NCI-H1694 treated with DMSO at 0.1 percent for 48 hours (cell line): ENCODE data around the gene ABT1.
A peak's percentile ranks its signal among the peaks of the same experiment; 100 is the strongest.

Source experiments
- DNase-seq: peaks from one replicate; lab custom pipeline; 2025; lab: John Stamatoyannopoulos, UW

The ABT1 gene

DNA sequence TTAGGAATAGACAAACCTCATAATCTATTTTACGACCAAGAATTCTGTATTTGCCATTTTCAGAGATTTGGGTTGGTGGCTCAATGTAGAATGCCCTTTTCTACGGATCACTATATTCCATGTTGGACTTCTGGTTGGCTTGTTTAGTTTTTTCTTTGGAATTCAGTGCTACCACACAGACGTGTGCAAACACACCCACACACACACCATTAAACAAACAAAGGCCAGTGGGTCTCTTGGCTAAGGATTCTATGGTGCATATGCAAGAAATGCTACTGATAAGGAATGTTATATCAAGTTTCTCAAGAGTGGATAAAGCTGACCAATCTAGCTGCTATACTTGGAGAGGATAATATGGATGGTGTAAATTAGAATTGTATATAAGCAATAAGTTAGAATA is 8.0 kb downstream of the ABT1 start:
- DNase-seq: no peak

DNA sequence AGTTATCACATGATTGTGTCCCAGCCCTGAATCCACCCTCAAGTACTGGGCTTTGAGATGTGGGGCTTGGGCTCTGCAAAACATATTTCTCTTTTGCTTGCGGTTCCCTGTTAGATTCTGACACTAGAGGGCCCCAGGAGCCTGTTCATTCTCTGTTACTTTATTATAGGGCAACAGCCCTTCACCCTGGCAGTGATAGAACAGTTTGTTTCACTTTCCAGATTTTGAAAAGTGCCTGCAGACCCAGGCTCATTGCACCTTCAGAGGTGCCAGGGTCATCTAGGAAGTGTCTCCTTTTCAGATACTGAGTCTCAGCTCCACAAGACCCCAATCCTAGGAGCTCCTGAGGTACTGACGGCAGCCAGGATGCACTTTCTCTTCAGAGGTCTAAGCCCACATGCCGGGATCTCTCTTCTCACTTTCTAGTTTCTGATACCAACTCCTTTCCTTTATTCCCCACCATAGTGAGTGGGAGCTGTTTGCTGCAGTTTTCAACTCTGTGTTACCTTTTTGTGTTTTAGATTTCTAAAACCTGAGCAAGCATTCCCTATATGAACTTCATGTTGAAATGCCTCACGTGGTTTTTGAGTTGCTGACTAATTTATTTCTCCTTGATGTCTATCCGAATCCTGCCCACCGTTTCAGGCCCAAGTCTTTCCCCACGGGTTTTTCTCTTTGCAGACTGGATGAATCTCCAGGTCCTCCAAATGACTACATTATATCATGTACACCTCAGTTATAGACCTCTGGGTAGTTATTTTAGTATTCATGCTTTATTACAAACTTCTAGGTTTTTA is 10.9 kb downstream of the ABT1 start:
- peak; percentile 38 for DNase-seq

DNA sequence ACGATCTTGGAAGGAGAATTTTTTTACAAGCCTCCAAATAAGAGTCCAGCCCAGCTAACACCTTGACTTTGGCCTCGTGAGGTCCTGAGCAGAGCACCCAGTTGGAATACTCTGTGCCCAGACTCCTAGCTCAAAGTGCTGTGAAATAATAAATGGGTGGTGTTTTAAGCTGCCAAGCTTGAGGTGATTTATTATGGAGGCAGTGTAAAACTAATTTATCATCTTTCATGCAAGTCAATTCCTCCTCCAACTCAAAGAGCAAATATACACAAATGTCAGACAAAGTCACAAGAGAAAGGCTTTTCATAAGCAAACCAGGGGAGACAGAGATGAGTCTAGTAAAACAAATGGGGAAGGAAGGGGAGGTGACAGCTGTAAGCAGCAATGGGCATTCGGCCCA is 12.7 kb downstream of the ABT1 start:
- no peak for DNase-seq

DNA sequence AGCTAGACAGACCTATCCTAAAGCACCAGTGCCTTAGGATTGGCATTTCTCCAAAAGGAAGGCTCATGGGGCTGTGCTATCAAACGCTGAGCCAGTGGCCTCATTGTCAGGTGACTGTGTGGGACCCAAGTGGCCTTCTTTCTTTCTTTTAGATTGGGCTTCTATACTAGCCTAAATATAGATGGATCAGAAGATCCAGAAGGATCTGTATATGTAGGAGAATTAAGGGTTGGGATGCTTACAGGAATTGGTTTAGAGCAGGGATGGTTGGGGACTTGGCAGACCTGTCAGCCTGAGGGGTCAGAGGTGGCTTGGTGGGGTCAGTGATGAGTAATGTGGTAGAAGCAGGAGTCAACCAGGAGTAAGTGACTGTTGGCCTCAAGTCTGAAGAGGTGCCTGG is 14.8 kb downstream of the ABT1 start:
- DNase-seq: no peak

DNA sequence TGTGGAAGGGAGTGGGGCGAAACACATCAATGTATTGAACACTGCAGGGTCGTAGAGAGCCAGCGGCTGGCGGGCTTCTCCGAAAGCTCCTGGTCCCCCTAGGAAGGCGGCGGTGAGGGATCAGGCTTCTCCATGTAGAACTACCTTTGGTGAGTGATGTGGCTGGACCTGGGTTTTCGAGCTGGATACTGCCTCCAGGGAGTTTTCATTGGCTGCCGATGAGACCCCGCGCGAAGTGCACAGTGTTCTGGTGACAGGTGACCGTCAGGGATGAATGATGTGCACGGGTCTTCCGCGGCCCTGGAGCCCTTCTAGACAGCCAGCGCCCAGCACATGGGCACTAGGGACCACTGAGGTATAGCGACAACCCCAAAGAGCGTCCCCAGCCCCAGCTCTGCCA is 16.4 kb downstream of the ABT1 start:
- no peak for DNase-seq

DNA sequence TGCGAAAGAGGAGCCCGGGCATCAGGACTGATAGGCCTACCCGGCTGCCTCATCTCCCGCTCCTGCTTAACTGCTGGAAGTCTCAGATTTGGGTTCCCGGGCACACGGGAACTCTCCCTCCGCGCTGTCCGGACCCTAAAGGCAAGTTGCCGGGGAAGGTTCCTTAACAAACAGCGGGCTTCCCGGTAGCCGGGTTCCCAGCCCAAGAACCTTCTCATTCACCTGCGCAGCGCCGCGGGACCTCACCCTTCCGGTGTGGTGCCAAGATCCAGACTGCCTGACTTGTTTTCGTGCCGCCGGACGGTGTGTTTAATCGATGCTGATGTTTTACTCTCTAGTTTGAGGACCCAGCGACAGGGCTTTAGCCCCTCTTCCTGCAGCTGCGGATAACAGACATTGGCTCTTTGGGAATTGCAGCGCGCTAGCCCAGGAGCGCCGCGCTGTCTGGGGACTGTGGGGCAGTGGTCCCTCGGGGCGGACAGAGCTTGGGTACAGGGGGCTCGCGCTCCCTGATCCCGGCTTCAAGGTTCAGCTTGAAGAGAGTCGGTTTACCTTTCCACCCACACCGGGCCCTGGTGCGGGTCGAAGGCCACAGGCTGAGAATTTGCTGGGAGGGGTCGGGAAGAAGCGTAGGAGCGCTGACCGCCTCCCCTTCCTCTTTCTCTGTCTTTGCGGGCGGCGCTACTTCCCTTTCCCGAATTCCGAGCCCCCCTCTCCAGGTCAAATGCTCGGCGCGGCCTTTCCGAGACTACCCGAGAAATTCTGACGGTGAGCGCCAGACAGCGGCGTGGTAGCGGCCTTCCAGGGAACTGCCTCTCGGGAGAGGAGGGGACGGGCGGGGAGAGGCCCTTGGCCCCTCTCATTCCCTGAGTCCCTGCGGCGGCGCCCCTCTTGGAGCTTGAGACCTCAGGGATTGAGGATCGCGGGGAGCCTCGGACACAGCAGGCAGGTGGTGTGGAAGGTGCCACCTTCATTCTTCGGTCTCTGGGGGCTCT is 17.2 kb downstream of the ABT1 start:
- no peak for DNase-seq

DNA sequence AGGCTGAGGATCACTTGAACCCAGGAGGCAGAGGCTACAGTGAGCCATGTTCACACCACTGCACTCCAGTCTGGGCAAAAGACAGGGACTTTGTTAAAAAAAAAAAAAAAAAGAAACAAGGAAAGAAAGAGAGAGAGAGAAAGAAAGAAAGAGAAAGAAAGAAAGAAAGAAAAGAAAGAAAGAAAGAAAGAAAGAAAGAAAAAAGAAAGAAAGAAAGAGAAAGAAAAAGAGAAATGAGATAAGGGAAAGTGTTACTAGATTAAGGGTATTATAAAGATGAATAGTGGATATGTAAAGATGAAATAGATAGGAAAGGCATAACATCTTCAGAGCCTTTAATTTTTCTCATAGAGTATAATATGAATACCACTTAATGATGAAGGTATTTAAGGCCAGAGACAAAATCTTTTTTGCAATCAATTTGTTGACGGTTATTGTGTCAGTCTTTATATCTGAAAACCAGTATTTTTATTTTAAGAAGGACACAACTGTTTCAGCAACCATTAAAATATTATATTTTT is 26.6 kb downstream of the ABT1 start:
- DNase-seq: no peak

DNA sequence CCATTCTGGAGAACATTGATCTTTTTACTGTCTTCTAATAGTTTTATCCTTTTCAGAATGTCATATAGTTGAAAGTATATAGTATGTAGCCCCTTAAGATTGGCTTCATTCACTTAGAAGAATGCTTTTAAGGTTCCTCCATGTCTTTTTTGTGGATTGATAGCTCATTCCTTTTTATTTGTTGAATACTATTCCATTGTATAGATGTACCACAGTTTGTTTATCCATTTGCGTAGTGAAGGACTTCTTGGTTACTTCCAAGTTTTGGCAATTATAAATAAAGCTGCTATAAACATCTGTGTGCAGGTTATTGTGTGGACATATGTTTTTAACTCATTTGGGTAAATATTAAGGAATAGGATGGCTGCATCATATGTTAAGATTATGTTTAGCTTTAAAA is 27.8 kb downstream of the ABT1 start:
- no peak for DNase-seq

DNA sequence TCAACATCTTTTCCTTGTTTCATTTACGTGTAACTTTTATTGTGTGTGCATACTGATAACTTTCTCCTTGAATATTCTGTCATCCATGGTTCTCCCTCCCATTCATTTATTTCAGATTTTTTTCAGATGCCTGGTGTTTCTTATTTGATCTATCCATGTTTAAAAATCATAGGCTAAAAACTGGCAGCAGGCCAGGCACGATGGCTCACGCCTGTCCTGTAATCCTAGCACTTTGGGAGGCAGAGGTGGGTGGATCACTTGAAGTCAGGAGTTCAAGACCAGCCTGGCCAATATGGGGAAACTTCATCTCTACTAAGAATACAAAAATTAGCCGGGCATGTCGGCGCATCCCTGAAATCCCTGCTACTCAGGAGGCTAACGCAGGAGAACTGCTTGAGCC is 31.1 kb downstream of the ABT1 start:
- no peak for DNase-seq

DNA sequence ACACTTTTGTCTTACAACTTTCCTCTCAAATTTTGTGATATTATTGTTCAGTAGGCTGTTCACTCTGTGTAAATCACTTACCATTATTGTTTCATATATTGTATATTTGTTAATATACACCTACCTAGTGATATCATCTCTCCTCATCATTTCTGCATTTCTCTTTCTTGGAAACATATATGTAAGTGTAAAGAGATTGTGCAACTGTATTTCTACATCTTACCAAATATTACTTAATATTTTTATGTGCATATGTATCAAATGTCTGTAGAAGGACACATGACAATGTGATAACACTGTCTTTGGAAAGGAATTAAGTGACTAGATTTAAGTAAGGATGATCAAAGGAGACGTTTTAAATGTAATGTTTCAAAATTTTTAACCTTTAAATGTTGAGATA is 32.6 kb downstream of the ABT1 start:
- DNase-seq: no peak

DNA sequence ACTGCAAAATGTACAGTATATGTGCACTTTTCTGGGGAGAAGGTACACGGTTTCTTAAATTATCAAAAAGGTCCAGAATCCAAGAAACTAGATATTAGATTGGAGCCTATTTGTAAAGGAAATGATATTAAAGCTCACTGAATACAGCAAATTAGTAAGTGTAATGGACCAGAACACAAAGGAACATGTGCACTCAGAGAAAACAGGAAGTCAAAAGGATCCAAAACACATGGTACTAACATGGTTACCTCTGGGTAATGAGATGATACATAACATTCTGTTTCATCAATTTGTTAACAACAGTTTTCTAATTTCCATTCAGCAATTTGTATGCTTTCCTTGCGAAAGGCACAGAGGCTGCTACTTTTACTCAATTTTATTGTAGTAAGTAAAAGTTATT is 44.1 kb downstream of the ABT1 start:
- no peak for DNase-seq

DNA sequence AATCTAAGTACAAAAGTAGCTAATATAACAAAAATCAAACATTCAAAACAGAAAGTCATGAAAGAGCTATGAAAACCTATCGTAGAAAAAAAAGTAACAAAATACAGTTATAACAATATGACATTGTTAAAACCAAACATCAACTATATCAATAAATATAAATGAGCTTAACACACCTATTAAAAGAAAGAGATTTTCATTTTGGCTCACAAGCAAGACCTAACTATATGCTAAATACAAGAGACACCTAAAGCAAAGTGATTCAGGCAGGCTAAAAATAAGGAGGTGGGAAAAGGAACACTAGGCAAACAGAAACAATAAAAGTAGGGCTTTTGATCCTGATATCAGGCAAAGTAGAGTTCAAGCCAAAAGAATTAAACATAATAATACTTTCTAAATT is 49.3 kb downstream of the ABT1 start:
- DNase-seq: no peak
